ENCODE measurements around the gene USP16.

GRCh38 chr21:29077651-29078090, 53.2 kb downstream of the USP16 start:
- TF ChIP-seq POLR2A (IDR thresholded peaks at IDR 0.05; ENCODE audit: low read depth, low read length) (peak; percentile 54; the same call in 1 of the 2 replicates), POLR2AphosphoS5 (IDR thresholded peaks at IDR 0.05; ENCODE audit: low read depth, low read length) (no peak), PAX5 (IDR thresholded peaks at IDR 0.05; ENCODE audit: insufficient read depth, low read length, severe bottlenecking) (no peak), TAF1 (IDR thresholded peaks at IDR 0.05; ENCODE audit: low read depth, low read length) (peak; percentile 73; the same call in 1 of the 2 replicates), SPI1 (IDR thresholded peaks at IDR 0.05; ENCODE audit: low read depth, low read length) (no peak)

Data from GM12891 (cell line).